ENCODE measurements around the gene ADARB2. TPM values are rescaled to one million over a fixed set of nuclear protein-coding genes. Genes with fewer than 3 reads are reported as not detected.
"Not testable (repeated sequence)": the region's sequence is repeated elsewhere in the genome, so short reads cannot be mapped to it uniquely, and the experiment has no call there.

Gene ADARB2
- total RNA-seq, 4 donors from 2014 or later, result 2.0 to 9.9 (median 5.1) TPM

DNA sequence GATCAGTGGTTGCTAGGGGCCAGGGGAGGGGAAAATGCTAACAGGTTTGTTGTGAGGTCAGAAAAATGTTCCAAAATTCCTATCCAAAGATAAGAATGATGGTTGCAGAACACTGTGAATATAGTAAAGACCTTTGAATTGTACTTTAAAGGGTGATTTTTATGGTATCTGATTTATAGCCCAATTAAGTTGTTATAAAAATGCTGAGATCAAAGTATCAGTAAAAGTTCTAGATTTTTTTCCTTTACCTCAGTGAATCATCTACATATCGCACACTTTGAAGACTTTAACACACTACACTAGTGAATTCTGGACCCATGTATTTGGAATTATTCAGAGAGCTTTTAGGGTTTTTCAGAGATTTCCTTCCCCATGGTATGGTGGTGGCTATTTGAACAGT, 405.8 kb downstream of the ADARB2 start:
- H3K9me3 ChIP-seq, result no peaks in the 10 kb centered on the region
- no peak for DNase-seq
- peak overlapping the region in 2 of 4 donors; percentile 9 to 42 for H3K27ac ChIP-seq
- H3K36me3 ChIP-seq, result no peaks in the 10 kb centered on the region
- H3K4me3 ChIP-seq, result no peak overlapping the region
- TF ChIP-seq, protein P1, sequence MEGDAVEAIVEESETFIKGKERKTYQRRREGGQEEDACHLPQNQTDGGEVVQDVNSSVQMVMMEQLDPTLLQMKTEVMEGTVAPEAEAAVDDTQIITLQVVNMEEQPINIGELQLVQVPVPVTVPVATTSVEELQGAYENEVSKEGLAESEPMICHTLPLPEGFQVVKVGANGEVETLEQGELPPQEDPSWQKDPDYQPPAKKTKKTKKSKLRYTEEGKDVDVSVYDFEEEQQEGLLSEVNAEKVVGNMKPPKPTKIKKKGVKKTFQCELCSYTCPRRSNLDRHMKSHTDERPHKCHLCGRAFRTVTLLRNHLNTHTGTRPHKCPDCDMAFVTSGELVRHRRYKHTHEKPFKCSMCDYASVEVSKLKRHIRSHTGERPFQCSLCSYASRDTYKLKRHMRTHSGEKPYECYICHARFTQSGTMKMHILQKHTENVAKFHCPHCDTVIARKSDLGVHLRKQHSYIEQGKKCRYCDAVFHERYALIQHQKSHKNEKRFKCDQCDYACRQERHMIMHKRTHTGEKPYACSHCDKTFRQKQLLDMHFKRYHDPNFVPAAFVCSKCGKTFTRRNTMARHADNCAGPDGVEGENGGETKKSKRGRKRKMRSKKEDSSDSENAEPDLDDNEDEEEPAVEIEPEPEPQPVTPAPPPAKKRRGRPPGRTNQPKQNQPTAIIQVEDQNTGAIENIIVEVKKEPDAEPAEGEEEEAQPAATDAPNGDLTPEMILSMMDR (IDR thresholded peaks at IDR 0.05), result no peak
- no peak for TF ChIP-seq POLR2A (IDR thresholded peaks at IDR 0.05)
- no peaks in the 10 kb centered on the region for H3K27me3 ChIP-seq
- no peaks in the 10 kb centered on the region for H3K4me1 ChIP-seq

DNA sequence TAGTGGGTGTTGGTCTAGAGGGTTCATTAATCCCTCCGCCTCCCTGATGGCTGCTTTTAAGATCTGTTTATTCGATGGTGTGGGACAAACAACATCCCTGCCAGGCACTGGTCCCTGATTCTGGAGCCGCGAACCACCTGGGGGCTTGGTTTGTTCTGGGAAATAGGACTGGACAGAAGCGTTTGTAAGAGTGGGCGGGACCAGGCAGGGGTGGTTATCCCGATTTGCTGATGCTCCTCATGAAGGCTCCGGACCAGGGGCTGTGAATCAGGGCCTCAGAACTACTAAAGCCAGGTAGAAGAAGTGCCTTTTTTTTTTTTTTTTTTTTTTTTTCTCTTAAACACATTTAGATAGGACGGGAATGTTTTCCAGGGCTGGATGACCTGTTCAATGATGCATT, 407.7 kb downstream of the ADARB2 start:
- H3K27ac ChIP-seq, result no peak overlapping the region
- H3K27me3 ChIP-seq, result no peaks in the 10 kb centered on the region
- TF ChIP-seq POLR2A (IDR thresholded peaks at IDR 0.05), result no peak
- TF ChIP-seq, protein P1 (IDR thresholded peaks at IDR 0.05), result no peak
- H3K36me3 ChIP-seq, result no peaks in the 10 kb centered on the region
- H3K4me3 ChIP-seq, result no peak overlapping the region
- no peaks in the 10 kb centered on the region for H3K9me3 ChIP-seq
- H3K4me1 ChIP-seq, result no peaks in the 10 kb centered on the region
- no peak for DNase-seq

DNA sequence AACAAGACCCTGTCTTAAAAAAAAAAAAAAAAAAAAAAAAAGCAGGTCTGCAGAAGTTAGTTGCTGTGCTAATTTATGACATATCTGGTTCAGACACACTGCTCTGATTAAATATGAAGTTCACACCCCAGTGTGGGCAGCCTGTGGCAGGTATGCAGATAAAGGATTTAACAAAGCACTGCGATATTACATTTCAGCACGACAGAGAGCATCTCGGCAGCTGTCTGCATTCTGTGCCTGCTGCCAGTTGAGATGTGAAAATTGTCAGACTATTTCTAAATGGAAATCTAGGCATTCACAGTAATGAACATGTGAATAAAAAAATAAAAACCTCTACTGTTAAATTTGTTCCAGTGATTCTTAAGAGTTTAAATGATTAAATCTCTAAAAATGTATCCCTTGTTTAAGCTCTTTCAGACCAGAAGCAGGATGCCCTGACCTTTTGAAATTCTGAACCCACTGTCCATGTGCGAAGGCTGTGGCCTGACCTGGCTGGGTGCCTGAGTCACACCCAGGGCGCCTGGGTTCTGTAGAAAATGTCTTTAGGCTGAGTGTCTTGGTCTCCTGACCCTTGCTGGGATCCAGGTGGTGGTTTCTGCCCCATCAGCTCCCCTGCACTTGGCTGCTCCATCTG, 408.2 kb downstream of the ADARB2 start:
- H3K27ac ChIP-seq, result no peak overlapping the region

DNA sequence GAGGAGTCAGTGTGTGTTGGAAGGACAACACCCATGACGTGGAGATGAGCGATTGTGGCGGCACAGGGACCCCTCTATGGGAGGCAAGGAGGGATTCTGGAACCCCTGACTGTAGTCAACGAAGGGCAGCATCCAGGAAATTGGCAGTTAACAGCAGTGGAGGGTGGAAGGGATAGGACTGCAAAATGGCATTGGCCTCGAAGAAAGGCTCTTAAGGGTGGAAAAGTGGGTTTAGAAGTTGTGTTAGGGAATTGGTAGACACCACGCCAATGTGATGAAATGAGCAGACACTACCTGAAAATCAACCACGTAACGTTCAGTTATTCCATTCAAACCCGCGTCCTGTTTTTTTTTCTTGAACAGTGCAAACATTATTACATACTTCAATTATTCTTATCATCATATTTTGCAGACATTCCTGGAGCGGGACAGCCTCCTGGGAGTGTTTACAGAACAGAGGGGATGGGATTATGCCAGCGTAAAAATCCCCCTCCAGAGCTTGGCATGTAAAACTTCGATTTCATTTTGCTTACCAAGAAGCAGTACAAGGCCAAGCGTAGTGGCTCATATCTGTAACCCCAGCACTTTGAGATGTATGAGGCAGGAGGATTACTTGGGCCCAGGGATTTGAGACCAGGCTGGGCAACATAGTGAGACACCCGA, 409.0 kb downstream of the ADARB2 start:
- Histone ChIP-seq H3K27ac (no peak overlapping the region), H3K27me3 (no peaks in the 10 kb centered on the region), H3K9me3 (no peaks in the 10 kb centered on the region), H3K4me3 (no peak overlapping the region), H3K36me3 (no peaks in the 10 kb centered on the region), H3K4me1 (no peaks in the 10 kb centered on the region)
- DNase-seq, result no peak
- TF ChIP-seq, protein P1 (IDR thresholded peaks at IDR 0.05), result no peak
- TF ChIP-seq POLR2A (IDR thresholded peaks at IDR 0.05), result no peak

More for the DNA sequence above, 408.2 kb downstream of the ADARB2 start:
- H3K4me1 ChIP-seq, result no peaks in the 10 kb centered on the region
- no peaks in the 10 kb centered on the region for H3K9me3 ChIP-seq
- no peak overlapping the region for H3K4me3 ChIP-seq
- no peaks in the 10 kb centered on the region for H3K36me3 ChIP-seq
- DNase-seq, result peak in 1 of 3 donors; percentile 61
- no peaks in the 10 kb centered on the region for H3K27me3 ChIP-seq
- TF ChIP-seq, protein P1 (IDR thresholded peaks at IDR 0.05), result no peak
- TF ChIP-seq POLR2A (IDR thresholded peaks at IDR 0.05), result no peak

DNA sequence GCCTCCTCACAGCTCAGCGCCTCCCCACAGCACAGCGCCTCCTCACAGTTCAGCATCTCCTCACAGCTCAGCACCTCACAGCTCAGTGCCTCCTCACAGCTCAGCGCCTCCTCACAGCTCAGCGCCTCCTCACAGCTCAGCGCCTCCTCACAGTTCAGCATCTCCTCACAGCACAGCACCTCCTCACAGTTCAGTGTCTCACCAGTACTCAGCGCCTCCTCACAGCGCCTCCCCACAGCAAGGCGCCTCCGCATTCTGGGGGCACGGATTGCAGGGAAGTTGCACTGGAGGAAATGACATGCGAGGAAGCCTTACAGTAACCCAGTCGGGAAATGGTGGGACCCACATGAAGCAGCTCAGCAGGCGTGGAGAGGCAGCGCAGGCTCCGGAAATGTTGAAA, 409.6 kb downstream of the ADARB2 start:
- Histone ChIP-seq H3K4me1 (no peaks in the 10 kb centered on the region), H3K27me3 (no peaks in the 10 kb centered on the region), H3K36me3 (no peaks in the 10 kb centered on the region), H3K27ac (no peak overlapping the region), H3K4me3 (no peak overlapping the region), H3K9me3 (no peaks in the 10 kb centered on the region)
- no peak for TF ChIP-seq POLR2A (IDR thresholded peaks at IDR 0.05)
- TF ChIP-seq, protein P1 (IDR thresholded peaks at IDR 0.05), result no peak
- no peak for DNase-seq

DNA sequence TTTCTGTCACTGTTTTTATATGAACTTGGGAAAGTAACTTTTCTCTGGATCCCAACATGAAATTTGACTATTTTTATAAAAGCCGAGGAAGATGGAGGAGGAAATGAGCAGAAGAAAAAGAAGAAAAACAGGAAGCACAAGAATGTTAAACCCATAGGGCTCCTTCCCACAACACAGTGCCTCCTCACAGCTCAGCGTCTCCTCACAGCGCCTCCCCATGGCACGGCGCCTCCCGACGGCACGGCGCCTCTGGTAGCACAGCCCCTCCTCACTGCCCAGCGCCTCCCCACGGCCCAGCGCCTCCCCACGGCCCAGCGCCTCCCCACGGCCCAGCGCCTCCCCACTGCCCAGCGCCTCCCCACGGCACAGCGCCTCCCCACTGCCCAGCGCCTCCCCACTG, 410.8 kb downstream of the ADARB2 start:
- H3K4me3 ChIP-seq, H3K27me3 ChIP-seq, H3K9me3 ChIP-seq, H3K4me1 ChIP-seq, H3K36me3 ChIP-seq, DNase-seq, H3K27ac ChIP-seq: not testable (repeated sequence)

Measured in Peyer's patch (tissue), 4 donors.